HL-60 (cell line): Measurements from ENCODE around the gene UBASH3A.

ENCODE experiments used
- DNase-seq, 2 experiments: peaks; one replicate each; pipeline ENCODE4 v3.0.0-alpha.2; 2010 to 2020; ENCODE audit warnings: low read depth in 1 of 2, low spot score in 1 of 2
- H3K27ac ChIP-seq: fragments of 250-450 bp; sonication (Bioruptor Pico); replicated peaks from 2 replicates; pipeline ENCODE4 v1.5.1; 2020; ENCODE audit warnings: mild to moderate bottlenecking, moderate library complexity
- H3K27me3 ChIP-seq: fragments of 250-450 bp; sonication (Bioruptor Pico); 2 replicates; pipeline ENCODE4 v1.5.1; 2021; ENCODE audit warnings: mild to moderate bottlenecking, moderate library complexity; ENCODE audit not compliant: insufficient read depth, poor library complexity, severe bottlenecking
- H3K4me3 ChIP-seq: replicated peaks from 2 replicates; pipeline ENCODE4 v1.5.1; 2011; ENCODE audit warnings: mild to moderate bottlenecking, control low read depth, low read length; ENCODE audit not compliant: insufficient read depth
- CTCF ChIP-seq: IDR thresholded peaks from one replicate; pipeline ENCODE4 v1.5.1; 2011; ENCODE audit warnings: low read length, control low read depth, inconsistent platforms; ENCODE audit not compliant: insufficient read depth
- GABPA ChIP-seq: IDR thresholded peaks from 2 replicates; pipeline ENCODE4 v1.6.1; 2012; ENCODE audit warnings: low read depth
- POLR2AphosphoS5 ChIP-seq: IDR thresholded peaks from 2 replicates; pipeline ENCODE4 v1.6.1; 2012; ENCODE audit warnings: low read depth
- REST ChIP-seq: IDR thresholded peaks from 2 replicates; pipeline ENCODE4 v1.6.1; 2012; ENCODE audit warnings: low read depth; ENCODE audit not compliant: insufficient replicate concordance
- SPI1 ChIP-seq: IDR thresholded peaks from 2 replicates; pipeline ENCODE4 v1.6.1; 2012; ENCODE audit warnings: low read depth, mild to moderate bottlenecking, borderline replicate concordance

UBASH3A gene

GRCh38 chr21:42391297-42391696 is 12.4 kb upstream of the UBASH3A start:
- Histone ChIP-seq H3K27ac (no peak overlapping the region), H3K27me3 (peaks cover 3% of the 10 kb centered on the region), H3K4me3 (no peak overlapping the region)
- no peak for DNase-seq
- TF ChIP-seq SPI1: no peak
- no peak for TF ChIP-seq GABPA
- no peak for TF ChIP-seq POLR2AphosphoS5
- TF ChIP-seq CTCF: no peak

- no peak for DNase-seq
- Histone ChIP-seq H3K27ac (no peak overlapping the region), H3K27me3 (peaks cover 3% of the 10 kb centered on the region), H3K4me3 (no peak overlapping the region)
- TF ChIP-seq GABPA (no peak), CTCF (no peak), SPI1 (no peak), REST (no peak), POLR2AphosphoS5 (no peak)
Observed at GRCh38 chr21:42392731-42393442, 10.8 kb upstream of the UBASH3A start.

- Histone ChIP-seq H3K4me3 (no peak overlapping the region), H3K27ac (no peak overlapping the region), H3K27me3 (peaks cover 3% of the 10 kb centered on the region)
- no peak for TF ChIP-seq GABPA
- TF ChIP-seq REST: no peak
- no peak for TF ChIP-seq SPI1
- TF ChIP-seq POLR2AphosphoS5: no peak
- no peak for TF ChIP-seq CTCF
- DNase-seq: no peak
Observed at GRCh38 chr21:42393443-42393950, 10.2 kb upstream of the UBASH3A start.

GRCh38 chr21:42395302-42395701 is 8.4 kb upstream of the UBASH3A start:
- DNase-seq: no peak
- no peaks in the 10 kb centered on the region for H3K27me3 ChIP-seq
- H3K4me3 ChIP-seq: no peak overlapping the region
- TF ChIP-seq REST (no peak), GABPA (no peak), POLR2AphosphoS5 (no peak), CTCF (no peak), SPI1 (no peak)
- H3K27ac ChIP-seq: no peak overlapping the region
